Bronchial epithelial cell (primary cell): ENCODE results near the gene METAP1D. TPM values are rescaled to one million over a fixed set of nuclear protein-coding genes. Genes with fewer than 3 reads are reported as not detected.

Source experiments
- DNase-seq: peaks from one replicate; pipeline ENCODE4 v3.0.0-alpha.2; 2010; ENCODE audit warnings: low read depth
- FAIRE-seq: peaks from 2 replicates; lab custom pipeline; 2011; peaks lifted over from hg19 to GRCh38; lab: Jason Lieb, UNC
- H3K27me3 ChIP-seq: 2 replicates; pipeline ENCODE4 v1.5.1; 2011; ENCODE audit warnings: low read length; ENCODE audit not compliant: control insufficient read depth, insufficient read depth
- H3K36me3 ChIP-seq: 2 replicates; pipeline ENCODE4 v1.5.1; 2011; ENCODE audit warnings: low read length; ENCODE audit not compliant: control insufficient read depth, insufficient read depth
- H3K4me3 ChIP-seq: 2 replicates; pipeline ENCODE4 v1.5.1; 2011; ENCODE audit warnings: mild to moderate bottlenecking, low read depth, low read length, control low read depth
- CTCF ChIP-seq: IDR thresholded peaks from 2 replicates; pipeline ENCODE4 v1.5.1; 2011; ENCODE audit warnings: mild to moderate bottlenecking, moderate library complexity, low read length, control low read depth, inconsistent platforms; ENCODE audit not compliant: insufficient read depth, severe bottlenecking
- total RNA-seq: library from RNA; depleted of rRNA; stranded (reverse); fragments of >200 nt; gene quantifications from 2 replicates; pipeline ENCODE4 v1.2.1, GENCODE V29; 2014

The METAP1D gene
- total RNA-seq, 1 donor from 2014 or later: 2.6 TPM

GRCh38 chr2:172046866-172047565, 47.3 kb downstream of the METAP1D start:
- Histone ChIP-seq H3K4me3 (no peak overlapping the region), H3K36me3 (no peaks in the 10 kb centered on the region), H3K27me3 (no peaks in the 10 kb centered on the region)
- FAIRE-seq (no peak), DNase-seq (no peak)
- no peak for TF ChIP-seq CTCF

GRCh38 chr2:172047566-172048507, 48.1 kb downstream of the METAP1D start:
- no peak for TF ChIP-seq CTCF
- no peak overlapping the region for H3K4me3 ChIP-seq
- H3K27me3 ChIP-seq: no peaks in the 10 kb centered on the region
- FAIRE-seq (no peak), DNase-seq (no peak)
- no peaks in the 10 kb centered on the region for H3K36me3 ChIP-seq

GRCh38 chr2:172048508-172049503, 49.1 kb downstream of the METAP1D start:
- FAIRE-seq: no peak
- H3K4me3 ChIP-seq: no peak overlapping the region
- DNase-seq: no peak
- no peaks in the 10 kb centered on the region for H3K27me3 ChIP-seq
- H3K36me3 ChIP-seq: no peaks in the 10 kb centered on the region
- TF ChIP-seq CTCF: no peak

- no peak for TF ChIP-seq CTCF
- Histone ChIP-seq H3K36me3 (no peaks in the 10 kb centered on the region), H3K4me3 (no peak overlapping the region), H3K27me3 (no peaks in the 10 kb centered on the region)
- FAIRE-seq (no peak), DNase-seq (no peak)
Observed at GRCh38 chr2:172049567-172050120, 49.9 kb downstream of the METAP1D start.

DNA sequence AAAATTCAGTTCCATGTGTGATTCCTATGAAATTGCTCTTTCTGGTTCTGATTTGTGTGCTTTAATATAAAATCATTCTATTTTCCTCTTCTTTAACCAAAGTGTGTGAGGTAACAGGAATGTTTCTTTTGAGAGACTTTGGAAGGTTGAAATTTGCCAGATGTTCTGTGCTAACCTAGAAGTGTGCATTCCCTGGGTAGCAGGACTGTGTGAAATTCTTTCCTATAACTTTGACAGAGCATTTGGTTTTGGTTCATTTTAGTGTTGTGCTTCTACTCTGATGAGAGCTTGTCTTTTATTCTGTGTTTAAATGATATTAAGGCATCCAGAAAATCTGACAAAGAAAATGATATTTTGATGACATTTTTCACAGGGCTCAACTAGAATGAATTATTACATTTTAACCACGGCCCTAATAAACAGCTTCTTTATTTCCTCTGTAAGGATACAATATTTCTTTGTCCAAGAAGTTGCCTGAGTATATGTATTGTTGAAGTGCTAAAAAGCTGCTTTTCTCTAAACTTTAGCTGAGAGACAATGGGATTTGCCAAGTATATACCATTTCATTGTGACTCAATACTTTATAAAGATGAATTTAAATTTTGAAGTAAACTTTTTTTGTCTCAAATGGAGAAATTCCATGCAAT, 50.8 kb downstream of the METAP1D start:
- no peak for TF ChIP-seq CTCF
- DNase-seq: no peak
- Histone ChIP-seq H3K4me3 (no peak overlapping the region), H3K27me3 (no peaks in the 10 kb centered on the region), H3K36me3 (no peaks in the 10 kb centered on the region)
- no peak for FAIRE-seq
